GM12878 (cell line): ENCODE results near the gene OR10K2. TPM values are rescaled to one million over a fixed set of nuclear protein-coding genes. Genes with fewer than 3 reads are reported as not detected.

Experiments
- ATAC-seq: fragments of 200-7000 bp; cut with Tn5 transposase; 3 replicates; pipeline ENCODE4 v1.9.1; 2020; ENCODE audit warnings: mild to moderate bottlenecking, moderate library complexity
- BruUV-seq: library from RNA; stranded (reverse); fragments of 400-500 nt; replicated peaks from 2 replicates; lab custom pipeline; 2021; lab: Mats Ljungman, UMichigan
- CTCF ChIA-PET: fragments of 300-600 bp; sonication (Branson Sonifier 250); formaldehyde crosslinking; extraction: SDS; loops from one replicate; lab custom pipeline; 2021; ENCODE audit warnings: inconsistent platforms; lab: Yijun Ruan, JAX
- POLR2A ChIA-PET: fragments of 350-600 bp; formaldehyde crosslinking; extraction: SDS; loops from one replicate; lab custom pipeline; 2021; ENCODE audit warnings: inconsistent platforms; lab: Charles Lee
- RAD21 ChIA-PET: fragments of 300-600 bp; sonication (Branson Sonifier 250); formaldehyde crosslinking; loops from one replicate; lab custom pipeline; 2023; ENCODE audit warnings: antibody characterized with exemption; ENCODE audit not compliant: unreplicated experiment; lab: Charles Lee
- SMC1A ChIA-PET: fragments of 300-600 bp; sonication (Branson Sonifier 250); formaldehyde crosslinking; loops from one replicate; lab custom pipeline; 2023; ENCODE audit not compliant: unreplicated experiment, uncharacterized antibody; lab: Charles Lee
- DNase-seq: peaks from one replicate; pipeline ENCODE4 v3.0.0-alpha.2; 2011; ENCODE audit warnings: low read depth, low spot score
- FAIRE-seq: peaks from 3 replicates; lab custom pipeline; 2011; peaks lifted over from hg19 to GRCh38; lab: Jason Lieb, UNC
- H2AFZ ChIP-seq: 2 replicates; pipeline ENCODE4 v1.6.0; 2011; ENCODE audit warnings: low read depth, low read length, control low read depth; ENCODE audit not compliant: control insufficient read depth
- H3K27ac ChIP-seq: 2 replicates; pipeline ENCODE4 v1.5.1; 2011; ENCODE audit warnings: control low read depth; ENCODE audit not compliant: control insufficient read depth, insufficient read depth
- H3K27me3 ChIP-seq, 2 experiments: replicated peaks in 1 of 2; 2 replicates each; pipeline versions ENCODE4 v1.6.0 to v1.6.1; 2011; ENCODE audit warnings: low read length in 1 of 2; ENCODE audit not compliant: control insufficient read depth in 2 of 2, insufficient read depth in 2 of 2
- H3K36me3 ChIP-seq, 2 experiments: 2 replicates each; pipeline ENCODE4 v1.5.1; 2011; ENCODE audit warnings: low read length in 1 of 2; ENCODE audit not compliant: control insufficient read depth in 2 of 2, insufficient read depth in 2 of 2
- H3K4me1 ChIP-seq: 2 replicates; pipeline ENCODE4 v1.6.1; 2011; ENCODE audit warnings: mild to moderate bottlenecking, low read length, moderate library complexity, mixed read lengths; ENCODE audit not compliant: control insufficient read depth, insufficient read depth
- H3K4me2 ChIP-seq: 2 replicates; pipeline ENCODE4 v1.6.0; 2011; ENCODE audit warnings: control low read depth; ENCODE audit not compliant: control insufficient read depth, insufficient read depth
- H3K4me3 ChIP-seq: fragments of 200-600 bp; sonication (generic); 2 replicates; pipeline ENCODE4 v1.5.1; 2016
- H3K79me2 ChIP-seq: 2 replicates; pipeline ENCODE4 v1.6.0; 2011; ENCODE audit warnings: low read length; ENCODE audit not compliant: control insufficient read depth, insufficient read depth
- H3K9ac ChIP-seq: 2 replicates; pipeline ENCODE4 v1.8.0; 2011; ENCODE audit warnings: low read length, control low read depth, mixed read lengths; ENCODE audit not compliant: control insufficient read depth, insufficient read depth
- H3K9me3 ChIP-seq: replicated peaks from 3 replicates; pipeline ENCODE4 v1.5.1; 2011; ENCODE audit warnings: mild to moderate bottlenecking, low read length; ENCODE audit not compliant: control insufficient read depth, insufficient read depth
- H4K20me1 ChIP-seq: 2 replicates; pipeline ENCODE4 v1.6.0; 2011; ENCODE audit not compliant: control insufficient read depth, insufficient read depth
- NFXL1 ChIP-seq: fragments of 450-650 bp; IDR thresholded peaks from 2 replicates; pipeline ENCODE4 v1.6.1; 2017; ENCODE audit warnings: antibody characterized with exemption, mild to moderate bottlenecking, borderline replicate concordance
- TARDBP ChIP-seq: IDR thresholded peaks from 2 replicates; pipeline ENCODE4 v1.6.1; 2016; ENCODE audit warnings: borderline replicate concordance
- TBL1XR1 ChIP-seq: IDR thresholded peaks from 2 replicates; pipeline ENCODE4 v1.6.1; 2012; ENCODE audit warnings: low read depth, low read length, improper control_type of control experiment
- ZNF24 ChIP-seq: fragments of 450-650 bp; IDR thresholded peaks from 2 replicates; pipeline ENCODE4 v1.6.1; 2017; ENCODE audit warnings: antibody characterized with exemption, mild to moderate bottlenecking
- WGBS: methylation state at CpG from one replicate; pipeline ENCODE4 v1.1.6; 2016; ENCODE audit warnings: low lambda C conversion rate; ENCODE audit not compliant: insufficient replicate concordance, insufficient coverage; ENCODE audit errors: missing lambda C conversion rate; 5-methylcytosine and 5-hydroxymethylcytosine counted together
- in situ Hi-C: fragments of 300-500 bp; cut with MboI; formaldehyde crosslinking; loops from 9 replicates; pipeline ENCODE4 v1.14.3; 2018; ENCODE audit warnings: mixed read lengths
- intact Hi-C: fragments of 100-400 bp; cut with micrococcal nuclease; formaldehyde crosslinking; loops from one replicate; pipeline ENCODE4 v1.14.2; 2022; ENCODE audit not compliant: unreplicated experiment
- polyA plus RNA-seq, 11 experiments: library from polyadenylated mRNA; depleted of rRNA in 4 of 11; unstranded in 6 of 11; stranded (reverse) in 5 of 11; fragments of >200 nt; fragmentation: Nextera tagmentation in 4 of 11; fragmentation: Illumina TruSeq in 1 of 11; extraction: Ambion mirVana in 4 of 11; extraction: Trizol in 1 of 11; gene quantifications; 1 replicate in 1 of 11; 2 replicates in 10 of 11; pipeline versions ENCODE4 v1.2.1 to v1.2.3, GENCODE V29; 2011 to 2016; ENCODE audit warnings: inconsistent platforms in 2 of 11, missing spikeins in 2 of 11, low read depth in 1 of 11
- total RNA-seq, 4 experiments: library from RNA; depleted of rRNA in 3 of 4; stranded (reverse); fragments of >200 nt in 3 of 4; fragmentation: Illumina TruSeq in 1 of 4; extraction: Trizol in 1 of 4; gene quantifications; 2 replicates each; pipeline versions ENCODE4 v1.2.1 to v1.2.3, GENCODE V29; 2013 to 2021
- TF ChIP-seq, protein P1 (sequence below): fragments of 450-650 bp; formaldehyde crosslinking; IDR thresholded peaks from 2 replicates; pipeline ENCODE4 v1.5.0; 2022; ENCODE audit warnings: mild to moderate bottlenecking, missing genetic modification characterization
- TF ChIP-seq, protein P2 (sequence below): fragments of 450-650 bp; conservative IDR thresholded peaks from 2 replicates; pipeline ENCODE4 v1.6.1; 2017; ENCODE audit warnings: mild to moderate bottlenecking, moderate library complexity
- TF ChIP-seq, protein P3 (sequence below): fragments of 450-650 bp; IDR thresholded peaks from 2 replicates; pipeline ENCODE4 v1.6.1; 2018; ENCODE audit warnings: mild to moderate bottlenecking, low read depth, moderate library complexity; ENCODE audit not compliant: partially characterized antibody
- TF ChIP-seq, protein P4 (sequence below): IDR thresholded peaks from 2 replicates; pipeline ENCODE4 v1.6.1; 2012; ENCODE audit warnings: low read depth, low read length, improper control_type of control experiment

OR10K2 gene
- total and polyA plus RNA-seq, 10 of the 15 experiments (the other 5 are each of a cell fraction or from before 2014, with no cell fraction given), result not detected

DNA sequence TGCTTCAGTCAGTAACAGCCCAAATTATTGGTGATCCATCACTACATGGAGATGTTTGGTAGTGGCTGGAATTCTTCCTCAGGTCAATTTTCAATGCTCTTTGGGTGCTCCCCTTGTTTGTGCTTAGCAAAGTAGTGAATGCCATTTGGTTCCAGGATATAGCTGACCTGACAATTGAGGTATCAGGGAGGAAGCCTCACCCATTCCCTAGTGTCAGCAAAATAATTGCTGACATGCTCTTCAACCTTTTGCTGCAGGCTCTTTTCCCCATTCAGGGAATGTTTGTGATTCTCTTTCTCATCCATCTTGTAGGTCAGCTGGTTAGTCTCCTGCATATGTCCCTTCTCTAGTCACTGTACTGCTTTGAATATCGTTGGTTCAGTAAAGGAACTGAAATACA is 28.5 kb upstream of the OR10K2 start:
- RAD21 ChIA-PET, result no interaction called here
- FAIRE-seq, result no peak
- no peak for DNase-seq
- POLR2A ChIA-PET, result no interaction called here
- no peaks in the 10 kb centered on the region for H3K79me2 ChIP-seq
- intact Hi-C loops (no loop called here), in situ Hi-C loops (no loop called here)
- SMC1A ChIA-PET, result no interaction called here
- ATAC-seq, result no peak
- H3K9me3 ChIP-seq, result no peaks in the 10 kb centered on the region
- H3K27ac ChIP-seq, result no peak overlapping the region
- H4K20me1 ChIP-seq, result no peaks in the 10 kb centered on the region
- no TSS peak for BruUV-seq
- no peak overlapping the region for H3K4me2 ChIP-seq
- H3K4me1 ChIP-seq, result no peaks in the 10 kb centered on the region
- H3K36me3 ChIP-seq, result no peaks in the 10 kb centered on the region
- 5% methylated on average over 1 of the region's 1 CpG for WGBS
- no peak overlapping the region for H2AFZ ChIP-seq
- TF ChIP-seq, protein P1, sequence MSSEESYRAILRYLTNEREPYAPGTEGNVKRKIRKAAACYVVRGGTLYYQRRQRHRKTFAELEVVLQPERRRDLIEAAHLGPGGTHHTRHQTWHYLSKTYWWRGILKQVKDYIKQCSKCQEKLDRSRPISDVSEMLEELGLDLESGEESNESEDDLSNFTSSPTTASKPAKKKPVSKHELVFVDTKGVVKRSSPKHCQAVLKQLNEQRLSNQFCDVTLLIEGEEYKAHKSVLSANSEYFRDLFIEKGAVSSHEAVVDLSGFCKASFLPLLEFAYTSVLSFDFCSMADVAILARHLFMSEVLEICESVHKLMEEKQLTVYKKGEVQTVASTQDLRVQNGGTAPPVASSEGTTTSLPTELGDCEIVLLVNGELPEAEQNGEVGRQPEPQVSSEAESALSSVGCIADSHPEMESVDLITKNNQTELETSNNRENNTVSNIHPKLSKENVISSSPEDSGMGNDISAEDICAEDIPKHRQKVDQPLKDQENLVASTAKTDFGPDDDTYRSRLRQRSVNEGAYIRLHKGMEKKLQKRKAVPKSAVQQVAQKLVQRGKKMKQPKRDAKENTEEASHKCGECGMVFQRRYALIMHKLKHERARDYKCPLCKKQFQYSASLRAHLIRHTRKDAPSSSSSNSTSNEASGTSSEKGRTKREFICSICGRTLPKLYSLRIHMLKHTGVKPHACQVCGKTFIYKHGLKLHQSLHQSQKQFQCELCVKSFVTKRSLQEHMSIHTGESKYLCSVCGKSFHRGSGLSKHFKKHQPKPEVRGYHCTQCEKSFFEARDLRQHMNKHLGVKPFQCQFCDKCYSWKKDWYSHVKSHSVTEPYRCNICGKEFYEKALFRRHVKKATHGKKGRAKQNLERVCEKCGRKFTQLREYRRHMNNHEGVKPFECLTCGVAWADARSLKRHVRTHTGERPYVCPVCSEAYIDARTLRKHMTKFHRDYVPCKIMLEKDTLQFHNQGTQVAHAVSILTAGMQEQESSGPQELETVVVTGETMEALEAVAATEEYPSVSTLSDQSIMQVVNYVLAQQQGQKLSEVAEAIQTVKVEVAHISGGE, result no peak
- TF ChIP-seq, protein P2, sequence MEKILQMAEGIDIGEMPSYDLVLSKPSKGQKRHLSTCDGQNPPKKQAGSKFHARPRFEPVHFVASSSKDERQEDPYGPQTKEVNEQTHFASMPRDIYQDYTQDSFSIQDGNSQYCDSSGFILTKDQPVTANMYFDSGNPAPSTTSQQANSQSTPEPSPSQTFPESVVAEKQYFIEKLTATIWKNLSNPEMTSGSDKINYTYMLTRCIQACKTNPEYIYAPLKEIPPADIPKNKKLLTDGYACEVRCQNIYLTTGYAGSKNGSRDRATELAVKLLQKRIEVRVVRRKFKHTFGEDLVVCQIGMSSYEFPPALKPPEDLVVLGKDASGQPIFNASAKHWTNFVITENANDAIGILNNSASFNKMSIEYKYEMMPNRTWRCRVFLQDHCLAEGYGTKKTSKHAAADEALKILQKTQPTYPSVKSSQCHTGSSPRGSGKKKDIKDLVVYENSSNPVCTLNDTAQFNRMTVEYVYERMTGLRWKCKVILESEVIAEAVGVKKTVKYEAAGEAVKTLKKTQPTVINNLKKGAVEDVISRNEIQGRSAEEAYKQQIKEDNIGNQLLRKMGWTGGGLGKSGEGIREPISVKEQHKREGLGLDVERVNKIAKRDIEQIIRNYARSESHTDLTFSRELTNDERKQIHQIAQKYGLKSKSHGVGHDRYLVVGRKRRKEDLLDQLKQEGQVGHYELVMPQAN, result no peak
- TF ChIP-seq TBL1XR1 (no peak), ZNF24 (no peak), NFXL1 (no peak), TARDBP (no peak)
- TF ChIP-seq, protein P3, sequence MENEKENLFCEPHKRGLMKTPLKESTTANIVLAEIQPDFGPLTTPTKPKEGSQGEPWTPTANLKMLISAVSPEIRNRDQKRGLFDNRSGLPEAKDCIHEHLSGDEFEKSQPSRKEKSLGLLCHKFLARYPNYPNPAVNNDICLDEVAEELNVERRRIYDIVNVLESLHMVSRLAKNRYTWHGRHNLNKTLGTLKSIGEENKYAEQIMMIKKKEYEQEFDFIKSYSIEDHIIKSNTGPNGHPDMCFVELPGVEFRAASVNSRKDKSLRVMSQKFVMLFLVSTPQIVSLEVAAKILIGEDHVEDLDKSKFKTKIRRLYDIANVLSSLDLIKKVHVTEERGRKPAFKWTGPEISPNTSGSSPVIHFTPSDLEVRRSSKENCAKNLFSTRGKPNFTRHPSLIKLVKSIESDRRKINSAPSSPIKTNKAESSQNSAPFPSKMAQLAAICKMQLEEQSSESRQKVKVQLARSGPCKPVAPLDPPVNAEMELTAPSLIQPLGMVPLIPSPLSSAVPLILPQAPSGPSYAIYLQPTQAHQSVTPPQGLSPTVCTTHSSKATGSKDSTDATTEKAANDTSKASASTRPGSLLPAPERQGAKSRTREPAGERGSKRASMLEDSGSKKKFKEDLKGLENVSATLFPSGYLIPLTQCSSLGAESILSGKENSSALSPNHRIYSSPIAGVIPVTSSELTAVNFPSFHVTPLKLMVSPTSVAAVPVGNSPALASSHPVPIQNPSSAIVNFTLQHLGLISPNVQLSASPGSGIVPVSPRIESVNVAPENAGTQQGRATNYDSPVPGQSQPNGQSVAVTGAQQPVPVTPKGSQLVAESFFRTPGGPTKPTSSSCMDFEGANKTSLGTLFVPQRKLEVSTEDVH, result no peak
- TF ChIP-seq, protein P4, sequence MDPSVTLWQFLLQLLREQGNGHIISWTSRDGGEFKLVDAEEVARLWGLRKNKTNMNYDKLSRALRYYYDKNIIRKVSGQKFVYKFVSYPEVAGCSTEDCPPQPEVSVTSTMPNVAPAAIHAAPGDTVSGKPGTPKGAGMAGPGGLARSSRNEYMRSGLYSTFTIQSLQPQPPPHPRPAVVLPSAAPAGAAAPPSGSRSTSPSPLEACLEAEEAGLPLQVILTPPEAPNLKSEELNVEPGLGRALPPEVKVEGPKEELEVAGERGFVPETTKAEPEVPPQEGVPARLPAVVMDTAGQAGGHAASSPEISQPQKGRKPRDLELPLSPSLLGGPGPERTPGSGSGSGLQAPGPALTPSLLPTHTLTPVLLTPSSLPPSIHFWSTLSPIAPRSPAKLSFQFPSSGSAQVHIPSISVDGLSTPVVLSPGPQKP, result no peak
- H3K9ac ChIP-seq, result no peak overlapping the region
- CTCF ChIA-PET, result no interaction called here
- no peak overlapping the region for H3K4me3 ChIP-seq
- H3K27me3 ChIP-seq, result no peaks in the 10 kb centered on the region; a peak in 1 of 4 replicates
